Activated naive CD4-positive, alpha-beta T cell treated with anti-CD3 and anti-CD28 coated beads, Interleukin-2, amount 50 U/mL, for 72 hours (primary cell): Measurements from ENCODE around the gene PGM1. TPM values are rescaled to one million over a fixed set of nuclear protein-coding genes. Genes with fewer than 3 reads are reported as not detected.

Experiments used
- ATAC-seq, 2 donors: fragments of 150-1000 bp; cut with Tn5 transposase; 2 replicates each; pipeline ENCODE4 v1.10.0; 2021; ENCODE audit warnings: mild to moderate bottlenecking in 2 of 2, moderate library complexity in 2 of 2
- DNase-seq, 2 donors: peaks; one replicate each; pipeline ENCODE4 v3.0.0; 2021 to 2022; ENCODE audit warnings: low spot score in 2 of 2
- H3K27ac Mint-ChIP-seq, 2 donors: one replicate each; pipeline ENCODE4 v1.8.0; 2022; ENCODE audit warnings: mild to moderate bottlenecking in 2 of 2, mixed read lengths in 2 of 2
- H3K36me3 Mint-ChIP-seq, 2 donors: one replicate each; pipeline ENCODE4 v1.8.0; 2022; ENCODE audit warnings: mixed read lengths in 2 of 2
- H3K9me3 Mint-ChIP-seq, 2 donors: one replicate each; pipeline ENCODE4 v1.8.0; 2022; ENCODE audit warnings: mixed read lengths in 2 of 2
- total RNA-seq, 2 donors: library from RNA; stranded (reverse); gene quantifications; one replicate each; pipeline ENCODE4 v1.2.3, GENCODE V29; 2022

Gene PGM1
- total RNA-seq, 2 donors from 2014 or later: 14.0 to 52.1 TPM

- DNase-seq (no peak), ATAC-seq (no peak)
- no peaks in the 10 kb centered on the region for H3K36me3 Mint-ChIP-seq
- no peak overlapping the region for H3K27ac Mint-ChIP-seq
- peaks cover 0 to 3% of the 10 kb centered on the region in 2 donors for H3K9me3 Mint-ChIP-seq
Observed at GRCh38 chr1:63690966-63691700, 97.9 kb downstream of the PGM1 start.

- no peaks in the 10 kb centered on the region for H3K36me3 Mint-ChIP-seq
- no peak overlapping the region for H3K27ac Mint-ChIP-seq
- ATAC-seq (peak; percentile 60 to 77), DNase-seq (peak in 1 of 2 donors; percentile 22)
- peaks cover 0 to under 1% of the 10 kb centered on the region in 2 donors for H3K9me3 Mint-ChIP-seq
Observed at GRCh38 chr1:63691701-63692425, 98.7 kb downstream of the PGM1 start.

- Mint-ChIP-seq H3K27ac (no peak overlapping the region), H3K9me3 (no peaks in the 10 kb centered on the region), H3K36me3 (no peaks in the 10 kb centered on the region)
- DNase-seq: no peak
- ATAC-seq: no peak
Observed at GRCh38 chr1:63693944-63694571, 100.8 kb downstream of the PGM1 start.

- Mint-ChIP-seq H3K27ac (no peak overlapping the region), H3K9me3 (no peaks in the 10 kb centered on the region), H3K36me3 (no peaks in the 10 kb centered on the region)
- ATAC-seq (no peak), DNase-seq (no peak)
Observed at GRCh38 chr1:63698001-63698838, 105.0 kb downstream of the PGM1 start.

GRCh38 chr1:63701187-63701586 lies 108.0 kb downstream of the PGM1 start:
- H3K9me3 Mint-ChIP-seq: no peaks in the 10 kb centered on the region
- ATAC-seq: no peak
- no peak for DNase-seq
- H3K36me3 Mint-ChIP-seq: no peaks in the 10 kb centered on the region
- no peak overlapping the region for H3K27ac Mint-ChIP-seq

GRCh38 chr1:63703701-63704107 lies 110.5 kb downstream of the PGM1 start:
- no peaks in the 10 kb centered on the region for H3K36me3 Mint-ChIP-seq
- ATAC-seq: no peak
- DNase-seq: no peak
- no peaks in the 10 kb centered on the region for H3K9me3 Mint-ChIP-seq
- no peak overlapping the region for H3K27ac Mint-ChIP-seq

- no peak for DNase-seq
- no peak overlapping the region for H3K27ac Mint-ChIP-seq
- H3K36me3 Mint-ChIP-seq: no peaks in the 10 kb centered on the region
- ATAC-seq: no peak
- no peaks in the 10 kb centered on the region for H3K9me3 Mint-ChIP-seq
Observed at GRCh38 chr1:63704443-63704842, 111.2 kb downstream of the PGM1 start.

GRCh38 chr1:63705078-63705477 lies 111.9 kb downstream of the PGM1 start:
- Mint-ChIP-seq H3K9me3 (no peaks in the 10 kb centered on the region), H3K36me3 (no peaks in the 10 kb centered on the region), H3K27ac (no peak overlapping the region)
- ATAC-seq (no peak), DNase-seq (no peak)

GRCh38 chr1:63709267-63709828 lies 116.1 kb downstream of the PGM1 start:
- Mint-ChIP-seq H3K36me3 (no peaks in the 10 kb centered on the region), H3K9me3 (no peaks in the 10 kb centered on the region), H3K27ac (no peak overlapping the region)
- ATAC-seq (no peak), DNase-seq (no peak)

Other genes starting within 250 kb of the PGM1 start
- gene ALG6, start 225.8 kb upstream of the PGM1 start, total RNA-seq: 10 to 100 TPM; 19.8 to 21.1 TPM
- gene ITGB3BP, start 70.2 kb upstream of the PGM1 start, total RNA-seq: 10 to 100 TPM; 45.7 to 74.3 TPM
- gene EFCAB7, start 69.9 kb upstream of the PGM1 start, total RNA-seq: 10 to 100 TPM in 1 of 2 donors, 1 to 10 TPM in 1; 8.4 to 18.7 TPM
- under 1 TPM in 1 of 2 donors, not detected in 1; 0.25 TPM for gene ROR1, start 180.6 kb downstream of the PGM1 start, total RNA-seq